Neural crest cell (in vitro differentiated cells): ENCODE results near the gene CISTR. TPM values are rescaled to one million over a fixed set of nuclear protein-coding genes. Genes with fewer than 3 reads are reported as not detected.

ENCODE experiments used
- DNase-seq: peaks from one replicate; pipeline ENCODE4 v3.0.0; 2021; ENCODE audit warnings: low read depth, mixed read lengths, low spot score
- H3K27ac Mint-ChIP-seq: one replicate; pipeline ENCODE4 v1.8.0; 2021; ENCODE audit warnings: mild to moderate bottlenecking, mixed read lengths; ENCODE audit not compliant: unreplicated experiment
- H3K27me3 Mint-ChIP-seq: 2 replicates; pipeline ENCODE4 v1.8.0; 2021; ENCODE audit warnings: low read depth, mild to moderate bottlenecking, mixed read lengths
- H3K36me3 Mint-ChIP-seq: 2 replicates; pipeline ENCODE4 v1.8.0; 2021; ENCODE audit warnings: low read depth, mild to moderate bottlenecking, mixed read lengths
- H3K4me1 Mint-ChIP-seq: 2 replicates; pipeline ENCODE4 v1.8.0; 2021; ENCODE audit warnings: mixed read lengths
- H3K4me3 Mint-ChIP-seq: one replicate; pipeline ENCODE4 v1.8.0; 2021; ENCODE audit warnings: mild to moderate bottlenecking, mixed read lengths
- H3K9me3 Mint-ChIP-seq: 2 replicates; pipeline ENCODE4 v1.8.0; 2021; ENCODE audit warnings: mixed read lengths
- total RNA-seq: library from RNA; stranded (reverse); gene quantifications from 2 replicates; pipeline ENCODE4 v1.2.1, GENCODE V29; 2021
- TF ChIP-seq, protein P1 (sequence below): fragments of 200-600 bp; sonication (generic); conservative IDR thresholded peaks from 2 replicates; pipeline ENCODE4 v1.5.0; 2021; ENCODE audit warnings: antibody characterized with exemption, mild to moderate bottlenecking

CISTR gene
- total RNA-seq, 1 donor from 2014 or later = 0.61 TPM

DNA sequence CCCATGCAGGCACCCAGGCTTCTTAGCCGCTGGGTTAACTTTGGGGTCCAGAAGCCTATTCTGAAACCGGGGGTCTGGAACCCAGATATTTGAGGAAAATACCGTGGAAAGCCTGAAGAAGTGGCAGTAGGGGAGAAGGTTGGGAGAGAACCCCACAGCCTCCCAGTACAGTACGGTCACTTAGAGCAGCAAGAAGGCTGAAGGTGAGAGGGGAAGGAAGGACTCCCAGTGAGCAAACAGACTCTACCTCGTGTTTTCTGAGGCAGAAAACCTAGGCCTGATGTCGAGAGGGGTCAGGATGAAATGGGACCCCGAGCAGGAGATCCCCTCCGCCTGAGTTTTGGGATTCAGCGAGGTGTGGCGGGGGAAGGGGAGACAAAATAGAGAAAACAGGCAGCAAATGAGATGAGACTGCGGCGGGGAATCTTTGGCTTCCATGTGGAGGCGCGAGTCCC lies 13.8 kb downstream of the CISTR start:
- no peaks in the 10 kb centered on the region for H3K36me3 Mint-ChIP-seq
- TF ChIP-seq, protein P1, sequence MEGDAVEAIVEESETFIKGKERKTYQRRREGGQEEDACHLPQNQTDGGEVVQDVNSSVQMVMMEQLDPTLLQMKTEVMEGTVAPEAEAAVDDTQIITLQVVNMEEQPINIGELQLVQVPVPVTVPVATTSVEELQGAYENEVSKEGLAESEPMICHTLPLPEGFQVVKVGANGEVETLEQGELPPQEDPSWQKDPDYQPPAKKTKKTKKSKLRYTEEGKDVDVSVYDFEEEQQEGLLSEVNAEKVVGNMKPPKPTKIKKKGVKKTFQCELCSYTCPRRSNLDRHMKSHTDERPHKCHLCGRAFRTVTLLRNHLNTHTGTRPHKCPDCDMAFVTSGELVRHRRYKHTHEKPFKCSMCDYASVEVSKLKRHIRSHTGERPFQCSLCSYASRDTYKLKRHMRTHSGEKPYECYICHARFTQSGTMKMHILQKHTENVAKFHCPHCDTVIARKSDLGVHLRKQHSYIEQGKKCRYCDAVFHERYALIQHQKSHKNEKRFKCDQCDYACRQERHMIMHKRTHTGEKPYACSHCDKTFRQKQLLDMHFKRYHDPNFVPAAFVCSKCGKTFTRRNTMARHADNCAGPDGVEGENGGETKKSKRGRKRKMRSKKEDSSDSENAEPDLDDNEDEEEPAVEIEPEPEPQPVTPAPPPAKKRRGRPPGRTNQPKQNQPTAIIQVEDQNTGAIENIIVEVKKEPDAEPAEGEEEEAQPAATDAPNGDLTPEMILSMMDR = no peak
- no peak overlapping the region for H3K27ac Mint-ChIP-seq
- H3K4me1 Mint-ChIP-seq = peaks cover 12% of the 10 kb centered on the region
- peak overlapping the region; percentile 45 for H3K4me3 Mint-ChIP-seq
- DNase-seq = no peak
- no peaks in the 10 kb centered on the region for H3K9me3 Mint-ChIP-seq
- H3K27me3 Mint-ChIP-seq = peaks cover 14% of the 10 kb centered on the region

DNA sequence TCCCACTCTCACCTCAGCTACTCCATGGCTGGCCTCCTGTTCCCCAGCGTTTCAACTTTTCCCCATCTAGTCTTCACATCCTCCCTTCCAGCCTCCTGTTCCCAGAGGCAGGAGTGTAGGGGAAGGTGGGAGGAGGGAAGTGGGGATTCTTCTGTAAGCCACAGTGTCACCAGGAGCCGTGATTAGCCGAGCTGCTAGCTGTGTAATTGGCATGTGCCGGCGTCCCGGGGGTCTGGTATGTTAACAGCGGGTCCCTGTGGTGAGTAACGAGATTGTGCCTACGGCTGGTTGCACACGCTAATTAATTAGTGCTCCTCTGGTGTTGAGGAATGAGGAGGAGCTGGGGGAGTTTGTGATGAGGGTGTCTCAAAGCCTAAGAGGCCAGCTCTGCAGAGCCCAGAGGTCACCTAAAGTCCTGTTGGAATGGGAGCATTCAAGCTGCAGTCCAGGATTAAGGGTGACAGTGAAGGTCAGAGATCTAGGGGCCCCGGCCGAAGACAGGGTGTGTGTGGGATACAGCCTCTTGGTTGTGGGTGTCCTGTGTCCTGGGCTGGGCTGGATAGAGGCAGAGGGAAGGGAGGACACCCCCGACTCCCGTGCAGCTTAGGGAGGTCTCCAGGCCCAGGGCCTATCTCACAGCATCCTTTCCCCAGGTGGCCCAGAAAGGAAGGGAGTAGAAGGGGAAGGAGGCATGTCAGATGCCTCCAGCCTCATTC lies 14.5 kb downstream of the CISTR start:
- peaks cover 12% of the 10 kb centered on the region for H3K4me1 Mint-ChIP-seq
- no peak overlapping the region for H3K4me3 Mint-ChIP-seq
- no peak for DNase-seq
- no peak overlapping the region for H3K27ac Mint-ChIP-seq
- no peaks in the 10 kb centered on the region for H3K36me3 Mint-ChIP-seq
- no peaks in the 10 kb centered on the region for H3K9me3 Mint-ChIP-seq
- H3K27me3 Mint-ChIP-seq = peaks cover 20% of the 10 kb centered on the region
- TF ChIP-seq, protein P1 = no peak

DNA sequence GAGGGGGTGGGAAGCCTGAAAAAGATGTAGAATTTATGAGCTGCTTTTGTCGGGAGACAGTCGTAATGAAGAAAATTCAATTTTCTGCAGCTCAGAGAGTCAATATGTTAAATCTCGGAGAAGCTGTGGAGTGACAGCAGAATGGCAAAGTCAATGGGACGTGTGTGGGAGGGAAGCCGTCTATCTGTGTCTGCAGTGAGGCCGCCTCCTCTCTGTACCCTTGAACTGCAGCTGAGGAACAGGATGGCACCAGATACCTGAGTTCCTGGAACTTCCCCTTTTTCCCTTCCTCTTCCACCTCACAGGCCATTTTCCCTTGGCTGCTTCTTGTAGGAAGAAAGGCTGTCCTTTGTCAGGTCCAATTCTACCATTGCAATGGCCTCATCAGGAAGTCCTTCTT lies 15.2 kb downstream of the CISTR start:
- H3K27me3 Mint-ChIP-seq = peaks cover 27% of the 10 kb centered on the region
- no peak overlapping the region for H3K4me3 Mint-ChIP-seq
- H3K27ac Mint-ChIP-seq = no peak overlapping the region
- H3K36me3 Mint-ChIP-seq = no peaks in the 10 kb centered on the region
- H3K9me3 Mint-ChIP-seq = no peaks in the 10 kb centered on the region
- no peak for DNase-seq
- H3K4me1 Mint-ChIP-seq = peaks cover 12% of the 10 kb centered on the region
- TF ChIP-seq, protein P1 = no peak

DNA sequence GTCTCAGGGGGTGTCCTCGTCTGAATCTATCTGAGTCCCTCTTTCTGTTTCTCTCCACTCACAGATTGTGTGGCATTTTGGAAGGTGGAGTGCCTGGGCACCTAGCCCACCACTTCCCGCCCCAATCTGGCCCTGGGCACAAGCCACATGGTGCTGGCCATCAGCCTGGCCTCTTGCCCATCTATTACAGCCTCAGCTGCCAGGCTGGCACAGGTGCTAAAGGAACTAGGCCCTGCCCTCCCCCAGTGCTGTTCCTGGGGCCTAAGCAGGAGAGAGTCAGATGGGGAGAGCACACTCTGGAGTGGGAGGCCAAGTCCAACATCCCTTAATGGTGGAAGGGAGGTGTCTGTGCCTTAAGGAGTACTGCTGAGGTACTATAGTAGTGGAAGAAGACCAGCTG lies 16.2 kb downstream of the CISTR start:
- no peak overlapping the region for H3K4me3 Mint-ChIP-seq
- H3K9me3 Mint-ChIP-seq = no peaks in the 10 kb centered on the region
- no peaks in the 10 kb centered on the region for H3K36me3 Mint-ChIP-seq
- DNase-seq = no peak
- peaks cover 12% of the 10 kb centered on the region for H3K4me1 Mint-ChIP-seq
- no peak overlapping the region for H3K27ac Mint-ChIP-seq
- H3K27me3 Mint-ChIP-seq = peaks cover 35% of the 10 kb centered on the region
- TF ChIP-seq, protein P1 = no peak

DNA sequence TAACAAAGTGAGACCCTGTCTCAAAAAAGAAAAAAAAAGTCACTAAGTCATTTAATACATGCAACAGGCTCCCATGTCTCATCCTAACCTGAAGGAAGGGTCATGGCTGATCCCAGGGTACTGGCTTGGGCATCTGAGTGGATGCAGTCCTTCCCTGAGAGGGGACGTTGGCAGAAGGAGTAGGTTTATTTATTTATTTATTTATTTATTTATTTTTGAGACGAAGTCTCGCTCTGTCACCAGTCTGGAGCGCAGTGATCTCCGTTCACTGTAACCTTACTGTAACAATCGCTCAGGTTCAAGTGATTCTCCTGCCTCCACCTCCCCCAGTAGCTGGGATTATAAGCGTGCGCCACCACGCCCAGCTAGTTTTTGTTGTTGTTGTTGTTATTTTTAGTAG lies 17.4 kb downstream of the CISTR start:
- Mint-ChIP-seq H3K27ac (no peak overlapping the region), H3K36me3 (no peaks in the 10 kb centered on the region), H3K4me3 (no peak overlapping the region), H3K9me3 (no peaks in the 10 kb centered on the region), H3K27me3 (peaks cover 37% of the 10 kb centered on the region), H3K4me1 (peaks cover 12% of the 10 kb centered on the region)
- DNase-seq = no peak
- TF ChIP-seq, protein P1 = no peak
